Activated CD8-positive, alpha-beta memory T cell treated with anti-CD3 and anti-CD28 coated beads for 48 hours (primary cell): ENCODE measurements around the gene ARHGAP8.
"Not testable (repeated sequence)": the region's sequence is repeated elsewhere in the genome, so short reads cannot be mapped to it uniquely, and the experiment has no call there.

Experiments
- DNase-seq, 3 experiments: peaks; one replicate each; pipeline ENCODE4 v3.0.0-alpha.2; 2020; ENCODE audit warnings: low read depth in 2 of 3, low spot score in 2 of 3

The ARHGAP8 gene

DNA sequence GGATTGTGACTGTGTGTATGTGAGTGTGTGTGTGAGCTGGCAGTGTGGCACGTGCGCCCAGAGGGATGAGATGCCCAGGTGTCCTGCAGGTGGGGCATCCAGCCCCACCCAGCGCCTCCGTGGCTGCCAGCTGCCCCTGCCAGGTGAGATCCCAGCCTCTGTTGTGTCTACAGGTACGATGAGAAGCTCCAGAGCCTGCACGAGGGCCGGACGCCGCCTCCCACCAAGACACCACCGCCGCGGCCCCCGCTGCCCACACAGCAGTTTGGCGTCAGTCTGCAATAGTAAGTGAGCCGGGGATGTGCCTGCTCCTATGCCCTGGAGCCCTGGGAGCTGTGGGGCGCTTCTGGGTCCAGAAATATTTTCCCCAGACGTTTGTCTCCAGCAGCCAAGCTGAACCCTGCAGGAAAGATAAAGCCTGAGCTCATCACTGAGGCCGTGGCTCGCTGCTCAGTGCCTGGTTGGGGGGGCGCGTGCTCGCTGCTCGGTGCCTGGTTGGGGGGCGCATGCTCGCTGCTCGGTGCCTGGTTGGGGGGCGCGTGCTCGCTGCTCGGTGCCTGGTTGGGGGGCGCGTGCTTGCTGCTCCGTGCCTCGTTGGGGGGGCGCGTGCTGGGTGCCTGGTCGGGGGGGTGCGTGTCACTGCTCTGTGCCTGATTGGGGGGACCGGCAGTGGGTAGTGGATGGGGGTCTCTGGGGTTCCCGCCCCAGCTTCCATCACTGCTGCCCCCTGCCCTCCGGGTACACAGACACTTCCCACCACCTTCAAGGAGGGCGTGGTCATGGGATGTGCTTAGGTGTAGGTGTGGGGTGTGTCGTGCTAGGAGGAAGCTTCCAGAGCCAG, 73.2 kb downstream of the ARHGAP8 start:
- DNase-seq: no peak

- DNase-seq: no peak
Observed at GRCh38 chr22:44827666-44828190, 75.4 kb downstream of the ARHGAP8 start.

DNA sequence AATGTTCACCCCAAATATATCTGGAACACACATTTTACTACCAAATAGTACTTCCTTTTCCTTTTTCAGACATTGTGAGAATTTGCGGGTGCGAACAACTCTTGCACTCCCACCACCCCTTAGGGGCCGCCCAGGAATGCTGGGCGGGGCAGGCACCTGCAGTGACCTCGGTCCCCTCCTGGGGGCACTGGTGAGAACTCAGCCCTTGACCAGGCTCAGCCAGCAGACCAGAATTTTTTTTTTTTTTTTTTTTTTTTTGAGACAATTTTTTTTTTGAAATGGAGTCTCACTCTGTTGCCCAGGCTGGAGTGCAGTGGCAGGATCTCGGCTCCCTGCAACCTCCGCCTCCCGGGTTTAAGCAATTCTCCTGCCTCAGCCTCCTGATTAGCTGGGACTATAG, 75.8 kb downstream of the ARHGAP8 start:
- DNase-seq: no peak

- no peak for DNase-seq
Observed at GRCh38 chr22:44831885-44832284, 79.5 kb downstream of the ARHGAP8 start.

DNA sequence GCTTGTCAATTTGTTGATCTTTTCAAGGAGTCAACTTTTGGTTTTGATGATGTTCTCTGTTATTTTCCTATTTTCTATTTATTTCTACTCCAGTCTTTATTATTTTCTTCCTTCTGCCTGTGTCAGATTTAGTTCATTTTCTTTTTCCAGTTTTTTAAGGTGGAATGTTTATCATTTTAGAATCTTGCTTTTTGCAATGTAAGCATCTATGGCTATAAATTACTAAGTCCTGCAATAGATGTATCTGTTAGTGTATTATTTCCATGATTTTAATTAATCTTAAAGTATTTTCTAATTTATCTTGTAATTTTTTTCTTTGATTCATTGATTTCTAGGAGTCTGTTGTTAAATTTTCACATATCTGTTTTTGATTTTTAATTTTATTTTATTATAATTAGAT, 81.7 kb downstream of the ARHGAP8 start:
- DNase-seq: no peak

DNA sequence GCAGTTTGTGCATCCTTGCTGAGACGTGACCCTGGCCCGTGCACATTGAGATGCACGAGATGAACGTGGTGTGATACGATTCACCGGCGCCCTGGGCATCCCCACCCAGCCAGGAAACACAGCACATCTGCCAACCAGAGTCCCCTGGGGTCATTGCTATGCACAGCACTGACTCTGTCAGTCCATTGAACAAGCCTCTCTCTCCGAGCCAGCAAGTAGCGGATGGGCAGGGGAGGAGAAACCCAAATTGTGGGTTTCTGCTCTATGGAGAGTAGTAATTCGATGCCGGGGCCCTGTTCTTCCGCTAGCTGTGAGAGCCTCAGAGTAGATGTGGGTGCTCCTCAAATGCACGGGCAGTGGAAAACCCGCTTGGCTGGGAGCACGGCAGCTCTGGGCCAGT, 85.1 kb downstream of the ARHGAP8 start:
- DNase-seq: no peak

DNA sequence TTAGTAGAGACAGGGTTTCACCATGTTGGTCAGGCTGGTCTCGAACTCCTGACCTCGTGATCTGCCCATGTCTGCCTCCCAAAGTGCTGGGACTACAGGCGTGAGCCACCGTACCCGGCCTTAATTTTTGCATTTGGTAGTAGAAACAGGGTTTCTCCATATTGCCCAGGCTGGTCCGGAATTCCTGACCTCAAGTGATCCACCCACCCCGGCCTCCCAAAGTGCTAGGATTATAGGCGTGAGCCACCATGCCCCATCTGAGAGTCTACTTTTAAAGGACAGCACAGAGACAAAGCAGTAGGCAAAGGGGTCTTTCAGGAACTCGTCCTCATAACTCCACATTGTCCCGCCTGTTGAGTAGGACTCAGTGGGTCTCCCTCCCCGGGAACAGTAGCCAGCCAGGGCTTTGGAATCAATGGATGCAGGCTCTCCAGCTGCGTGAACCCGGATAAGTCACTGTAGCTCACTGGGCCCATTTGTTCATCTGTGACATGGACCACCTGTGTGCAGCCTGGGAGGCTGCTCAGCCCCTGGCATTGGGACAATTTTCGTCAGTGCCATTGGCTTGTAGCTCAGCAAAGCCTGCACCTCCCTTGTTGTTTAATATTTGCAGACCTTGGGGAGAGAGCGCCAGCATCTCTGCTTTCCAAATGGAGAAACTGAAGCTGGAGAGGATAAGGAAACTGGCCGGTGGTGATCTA, 86.1 kb downstream of the ARHGAP8 start:
- DNase-seq: no peak

GRCh38 chr22:44839061-44839460, 86.7 kb downstream of the ARHGAP8 start:
- no peak for DNase-seq

DNA sequence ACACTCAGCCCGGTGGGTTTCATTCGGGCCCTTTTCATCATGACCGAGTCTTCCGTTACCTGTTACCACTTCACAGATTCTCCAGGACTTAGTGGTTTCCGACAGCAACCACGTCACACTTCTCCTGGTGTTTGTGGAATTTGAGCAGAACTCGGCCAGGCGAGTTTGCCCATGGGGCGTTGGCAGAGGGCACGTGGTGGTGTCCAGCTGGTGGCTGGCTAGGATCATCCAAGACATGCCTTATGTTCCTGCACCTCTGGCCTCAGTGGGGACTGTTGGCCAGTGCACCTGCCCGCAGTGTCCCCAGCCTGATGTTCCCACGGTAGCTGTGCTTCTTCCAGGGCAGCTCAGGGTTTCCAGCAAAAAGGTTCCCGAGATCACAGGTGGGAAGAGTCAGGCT, 87.3 kb downstream of the ARHGAP8 start:
- no peak for DNase-seq

- DNase-seq: no peak
Observed at GRCh38 chr22:44840611-44841322, 88.4 kb downstream of the ARHGAP8 start.

DNA sequence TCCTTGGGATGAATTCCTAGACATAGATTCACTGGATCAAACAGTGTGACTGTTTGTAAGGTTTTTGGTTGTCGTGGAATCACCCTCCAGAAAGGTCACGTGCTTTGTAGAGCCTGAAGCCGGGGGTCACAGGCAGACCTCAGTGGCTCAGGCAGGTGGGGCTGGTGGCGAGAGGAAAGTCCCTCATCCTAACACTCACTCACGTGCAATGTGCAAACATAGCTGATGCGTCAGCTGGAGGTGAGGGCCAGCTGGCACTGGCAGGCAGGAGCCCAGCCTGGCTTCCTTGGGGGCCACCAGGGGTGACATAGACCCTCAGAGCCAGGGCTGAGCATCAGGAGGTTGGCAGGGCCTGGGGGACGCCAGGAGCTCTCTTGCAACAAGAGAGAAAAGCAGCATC, 90.0 kb downstream of the ARHGAP8 start:
- no peak for DNase-seq

GRCh38 chr22:44845191-44845590, 92.8 kb downstream of the ARHGAP8 start:
- no peak for DNase-seq

GRCh38 chr22:44845796-44846720, 93.7 kb downstream of the ARHGAP8 start:
- no peak for DNase-seq

- no peak for DNase-seq
Observed at GRCh38 chr22:44846726-44847275, 94.4 kb downstream of the ARHGAP8 start.

DNA sequence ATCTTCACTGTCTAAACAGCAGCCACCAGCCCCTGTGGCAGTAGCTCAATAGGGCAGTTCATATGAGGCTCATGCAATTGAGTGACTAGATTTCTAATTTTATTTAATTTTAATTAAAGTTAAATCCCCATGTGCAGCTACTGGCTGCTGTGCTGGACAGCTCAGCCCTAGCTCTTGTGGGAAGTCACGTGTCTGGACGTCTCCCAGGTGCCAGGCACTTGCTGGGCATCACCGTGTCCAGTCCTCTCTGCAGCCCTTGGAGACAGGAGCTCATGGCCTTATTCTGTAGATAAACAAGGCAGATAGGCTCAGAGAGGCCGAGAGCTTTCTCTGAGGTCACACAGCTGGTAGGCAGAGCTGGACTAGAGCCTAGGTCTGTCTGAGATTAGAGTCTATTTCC, 95.0 kb downstream of the ARHGAP8 start:
- DNase-seq: no peak

- DNase-seq: no peak
Observed at GRCh38 chr22:44847892-44848291, 95.5 kb downstream of the ARHGAP8 start.

GRCh38 chr22:44848296-44848741, 95.9 kb downstream of the ARHGAP8 start:
- no peak for DNase-seq

DNA sequence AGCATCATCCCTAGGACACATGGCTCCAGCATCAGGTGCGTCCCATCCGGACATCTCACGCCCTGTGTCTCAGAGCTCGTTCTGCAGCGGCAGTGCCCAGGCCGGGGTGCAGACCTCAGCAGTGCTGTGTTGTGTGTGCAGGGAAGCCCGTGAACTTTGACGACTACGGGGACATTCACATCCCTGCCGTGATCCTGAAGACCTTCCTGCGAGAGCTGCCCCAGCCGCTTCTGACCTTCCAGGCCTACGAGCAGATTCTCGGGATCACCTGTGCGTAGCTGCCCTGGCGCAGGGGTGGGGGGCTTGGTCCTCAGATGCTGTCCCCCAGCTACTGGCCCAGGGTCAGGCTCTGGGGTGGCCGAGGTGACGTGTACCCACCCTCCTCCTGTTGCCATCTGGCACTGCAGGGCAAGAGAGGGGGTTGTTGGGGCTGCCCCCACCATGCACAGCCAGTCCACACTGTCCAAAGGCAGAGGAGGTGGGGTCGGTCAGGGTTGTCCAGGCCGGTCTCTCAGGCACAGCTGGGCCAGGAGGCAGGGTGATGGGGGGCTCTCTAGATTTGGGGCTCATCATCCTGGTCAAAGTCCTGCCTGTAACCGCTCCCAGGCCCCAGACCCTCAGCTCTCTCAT, 96.5 kb downstream of the ARHGAP8 start:
- no peak for DNase-seq

DNA sequence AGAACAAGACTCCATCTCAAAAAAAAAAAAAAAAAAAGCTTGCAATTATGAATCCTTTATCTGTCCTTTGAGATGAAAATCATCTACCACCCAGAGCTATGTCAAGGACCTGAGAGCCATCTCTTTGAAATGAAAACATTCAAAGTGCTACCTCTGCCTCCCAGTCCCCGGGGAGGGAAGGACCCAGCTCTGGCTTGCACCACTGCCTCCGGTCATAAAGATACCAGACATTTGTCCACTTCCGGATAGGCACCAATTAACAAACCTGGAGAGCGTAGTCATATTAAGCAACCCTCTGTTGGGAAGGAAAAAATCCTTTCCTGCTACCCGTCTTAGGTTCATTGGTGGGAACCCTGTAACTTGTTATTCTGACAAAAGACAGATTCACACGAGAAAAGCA, 98.6 kb downstream of the ARHGAP8 start:
- no peak for DNase-seq

DNA sequence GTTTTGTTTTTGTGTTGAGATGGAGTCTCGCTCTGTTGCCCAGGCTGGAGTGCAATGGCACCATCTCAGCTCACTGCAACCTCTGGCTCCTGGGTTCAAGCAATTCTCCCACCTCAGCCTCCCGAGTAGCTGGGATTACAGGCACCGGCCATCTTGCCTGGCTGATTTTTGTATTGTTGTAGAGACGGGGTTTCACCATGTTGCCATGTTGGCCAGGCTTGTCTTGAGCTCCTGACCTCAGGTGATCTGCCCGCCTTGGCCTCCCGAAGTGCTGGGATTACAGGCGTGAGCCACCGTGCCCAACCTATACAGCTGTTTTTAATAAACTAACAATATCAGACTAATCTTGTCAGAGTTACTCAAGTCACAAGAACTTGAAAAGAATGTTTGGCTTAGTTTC, 102.3 kb downstream of the ARHGAP8 start:
- DNase-seq: not testable (repeated sequence)
